ENCODE data around the gene TAGLN2.

Gene TAGLN2

GRCh38 chr1:159936273-159936904 is 11.1 kb upstream of the TAGLN2 start:
- H3K36me3 ChIP-seq, result no peaks in the 10 kb centered on the region
- H3K4me3 ChIP-seq (ENCODE audit: low read depth in 1 of 2, low read length in 1 of 2), result peak overlapping the region in 1 of 2 experiments; percentile 23
- H3K27me3 ChIP-seq, result peaks cover 10% of the 10 kb centered on the region
- TF ChIP-seq CTCF (IDR thresholded peaks at IDR 0.05), result peak; percentile 96
- H3K27ac ChIP-seq, result peak overlapping the region; percentile 54
- no peaks in the 10 kb centered on the region for H3K9me3 ChIP-seq
- peaks cover 28 to 32% of the 10 kb centered on the region in 2 experiments for H3K4me1 ChIP-seq (ENCODE audit: control insufficient read depth in 1 of 2, insufficient read depth in 1 of 2, low read depth in 1 of 2, low read length in 1 of 2)

GRCh38 chr1:159935719-159936272 is 10.5 kb upstream of the TAGLN2 start:
- Histone ChIP-seq H3K36me3 (no peaks in the 10 kb centered on the region), H3K4me3 (ENCODE audit: low read depth in 1 of 2, low read length in 1 of 2) (peak overlapping the region in 1 of 2 experiments; percentile 23), H3K9me3 (no peaks in the 10 kb centered on the region), H3K27me3 (peaks cover 7% of the 10 kb centered on the region), H3K4me1 (ENCODE audit: control insufficient read depth in 1 of 2, insufficient read depth in 1 of 2, low read depth in 1 of 2, low read length in 1 of 2) (peaks cover 28 to 32% of the 10 kb centered on the region in 2 experiments), H3K27ac (peak overlapping the region; percentile 54)
- TF ChIP-seq CTCF (IDR thresholded peaks at IDR 0.05), result no peak

- H3K4me3 ChIP-seq (ENCODE audit: low read depth in 1 of 2, low read length in 1 of 2), result no peak overlapping the region
These were observed 10.0 kb upstream of the TAGLN2 start for GRCh38 chr1:159935305-159935704.

GRCh38 chr1:159934136-159935039 is 9.1 kb upstream of the TAGLN2 start:
- Histone ChIP-seq H3K27ac (no peak overlapping the region), H3K4me1 (ENCODE audit: control insufficient read depth in 1 of 2, insufficient read depth in 1 of 2, low read depth in 1 of 2, low read length in 1 of 2) (peaks cover 28 to 32% of the 10 kb centered on the region in 2 experiments), H3K4me3 (ENCODE audit: low read depth in 1 of 2, low read length in 1 of 2) (no peak overlapping the region), H3K9me3 (no peaks in the 10 kb centered on the region), H3K27me3 (peaks cover 7% of the 10 kb centered on the region), H3K36me3 (no peaks in the 10 kb centered on the region)
- TF ChIP-seq CTCF (IDR thresholded peaks at IDR 0.05), result no peak

More at GRCh38 chr1:159935305-159935704, 10.0 kb upstream of the TAGLN2 start:
- H3K27ac ChIP-seq, result no peak overlapping the region
- H3K27me3 ChIP-seq, result peaks cover 7% of the 10 kb centered on the region
- no peak for TF ChIP-seq CTCF (IDR thresholded peaks at IDR 0.05)
- peaks cover 28 to 32% of the 10 kb centered on the region in 2 experiments for H3K4me1 ChIP-seq (ENCODE audit: control insufficient read depth in 1 of 2, insufficient read depth in 1 of 2, low read depth in 1 of 2, low read length in 1 of 2)
- no peaks in the 10 kb centered on the region for H3K36me3 ChIP-seq
- no peaks in the 10 kb centered on the region for H3K9me3 ChIP-seq

GRCh38 chr1:159933347-159933746 is 8.0 kb upstream of the TAGLN2 start:
- peaks cover 26 to 30% of the 10 kb centered on the region in 2 experiments for H3K4me1 ChIP-seq (ENCODE audit: control insufficient read depth in 1 of 2, insufficient read depth in 1 of 2, low read depth in 1 of 2, low read length in 1 of 2)
- no peak overlapping the region for H3K27ac ChIP-seq
- no peak overlapping the region for H3K4me3 ChIP-seq (ENCODE audit: low read depth in 1 of 2, low read length in 1 of 2)
- H3K27me3 ChIP-seq, result peaks cover 7% of the 10 kb centered on the region
- no peaks in the 10 kb centered on the region for H3K9me3 ChIP-seq
- TF ChIP-seq CTCF (IDR thresholded peaks at IDR 0.05), result no peak
- H3K36me3 ChIP-seq, result no peaks in the 10 kb centered on the region
